ENCODE results near the gene PIK3R6.

GRCh38 chr17:8905331-8905730 is 37.9 kb upstream of the PIK3R6 start:
- TF ChIP-seq, protein P1, sequence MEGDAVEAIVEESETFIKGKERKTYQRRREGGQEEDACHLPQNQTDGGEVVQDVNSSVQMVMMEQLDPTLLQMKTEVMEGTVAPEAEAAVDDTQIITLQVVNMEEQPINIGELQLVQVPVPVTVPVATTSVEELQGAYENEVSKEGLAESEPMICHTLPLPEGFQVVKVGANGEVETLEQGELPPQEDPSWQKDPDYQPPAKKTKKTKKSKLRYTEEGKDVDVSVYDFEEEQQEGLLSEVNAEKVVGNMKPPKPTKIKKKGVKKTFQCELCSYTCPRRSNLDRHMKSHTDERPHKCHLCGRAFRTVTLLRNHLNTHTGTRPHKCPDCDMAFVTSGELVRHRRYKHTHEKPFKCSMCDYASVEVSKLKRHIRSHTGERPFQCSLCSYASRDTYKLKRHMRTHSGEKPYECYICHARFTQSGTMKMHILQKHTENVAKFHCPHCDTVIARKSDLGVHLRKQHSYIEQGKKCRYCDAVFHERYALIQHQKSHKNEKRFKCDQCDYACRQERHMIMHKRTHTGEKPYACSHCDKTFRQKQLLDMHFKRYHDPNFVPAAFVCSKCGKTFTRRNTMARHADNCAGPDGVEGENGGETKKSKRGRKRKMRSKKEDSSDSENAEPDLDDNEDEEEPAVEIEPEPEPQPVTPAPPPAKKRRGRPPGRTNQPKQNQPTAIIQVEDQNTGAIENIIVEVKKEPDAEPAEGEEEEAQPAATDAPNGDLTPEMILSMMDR (IDR thresholded peaks at IDR 0.05), result no peak
- TF ChIP-seq POLR2A (IDR thresholded peaks at IDR 0.05) (no peak), EP300 (IDR thresholded peaks at IDR 0.05) (no peak)
